Activated CD4-positive, alpha-beta T cell treated with anti-CD3 and anti-CD28 coated beads, Interleukin-2, amount 50 U/mL, for 16 hours (primary cell): ENCODE measurements around the gene LRP8.
A peak's percentile ranks its signal among the peaks of the same experiment; 100 is the strongest.

Source experiments
- DNase-seq: peaks from one replicate; pipeline ENCODE4 v3.0.0-alpha.2; 2020

The LRP8 gene

DNA sequence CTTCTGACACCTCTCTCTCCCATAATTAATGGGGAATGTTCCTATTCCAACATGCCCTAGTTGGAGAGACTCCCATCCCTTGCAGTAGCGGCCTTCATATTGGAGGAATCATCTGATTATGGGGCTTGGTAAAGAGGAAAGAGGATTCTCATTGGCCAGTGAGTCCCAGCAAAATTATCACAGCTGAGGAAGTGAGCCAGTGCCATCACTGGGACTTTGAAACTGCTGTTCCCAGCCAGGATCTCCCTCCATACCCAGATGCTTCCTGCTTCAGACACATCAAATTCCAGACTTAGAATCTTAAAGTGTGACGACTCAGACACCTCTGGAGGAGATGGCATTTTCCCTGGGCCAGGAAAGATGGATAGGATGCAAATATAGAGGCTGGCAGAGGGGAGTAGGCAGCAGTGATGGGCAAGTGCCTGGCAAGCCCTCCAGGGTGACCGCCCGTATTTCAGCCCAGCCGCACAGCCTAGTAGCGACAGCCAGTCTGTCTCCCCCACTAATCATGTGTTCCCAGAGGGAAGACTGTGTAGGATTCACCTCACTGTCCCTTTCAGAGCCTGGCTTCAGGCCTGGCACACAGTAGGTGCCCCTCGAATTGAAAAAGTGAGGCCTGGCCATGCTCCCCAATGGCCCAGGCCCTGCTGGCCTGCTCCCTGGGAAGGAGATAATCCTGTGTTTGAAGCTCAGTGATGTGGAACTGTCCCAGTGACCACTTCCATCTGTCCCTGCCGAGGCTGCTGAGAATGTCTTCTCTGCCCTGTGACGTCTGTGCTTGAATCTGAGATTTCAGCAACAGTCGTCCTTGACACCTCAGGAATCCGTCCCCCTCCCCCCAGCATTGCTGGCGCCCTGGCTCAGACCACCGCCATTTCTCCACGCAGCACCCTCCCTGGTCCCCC is 48.3 kb downstream of the LRP8 start:
- no peak for DNase-seq

DNA sequence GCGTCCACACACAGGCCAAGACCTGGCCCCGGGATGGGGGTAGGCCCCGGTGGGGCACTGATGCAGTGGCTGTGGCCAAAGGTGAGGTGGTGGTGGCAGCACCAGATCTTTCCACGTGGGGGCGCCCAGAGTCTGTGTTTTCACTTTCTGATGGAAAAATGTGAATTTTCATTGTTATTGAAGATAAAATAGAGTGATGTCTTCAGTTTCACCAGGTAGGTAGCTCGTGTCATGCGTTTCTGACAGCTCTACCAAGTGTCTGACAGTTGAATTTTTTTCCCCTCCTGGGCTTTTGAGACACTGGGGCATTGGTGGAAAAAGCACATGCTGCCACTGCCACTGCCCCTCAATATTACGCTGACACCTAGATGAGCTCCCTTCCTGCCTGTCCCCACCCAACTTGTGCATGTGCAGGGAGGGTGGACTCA is 49.6 kb downstream of the LRP8 start:
- DNase-seq, result peak; percentile 52

DNA sequence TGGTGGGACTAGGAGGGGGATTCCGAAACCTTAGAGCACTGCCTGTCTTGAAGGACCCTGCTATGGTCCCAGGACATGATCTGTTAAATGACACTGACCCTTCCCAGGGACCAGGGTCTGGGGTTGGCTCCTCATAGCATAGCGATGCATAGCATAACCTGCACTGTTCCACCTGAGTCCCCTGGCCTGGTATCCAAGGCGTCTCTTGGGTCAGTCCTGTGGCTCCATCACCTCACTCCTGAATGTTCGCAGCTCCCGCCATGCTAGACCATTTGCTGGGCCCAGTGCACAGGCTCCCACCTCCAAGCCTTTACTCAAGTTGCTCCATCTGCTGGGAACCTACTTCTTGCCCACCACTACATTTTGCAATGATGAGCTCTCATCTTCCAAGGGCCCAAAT is 50.5 kb downstream of the LRP8 start:
- DNase-seq, result no peak

DNA sequence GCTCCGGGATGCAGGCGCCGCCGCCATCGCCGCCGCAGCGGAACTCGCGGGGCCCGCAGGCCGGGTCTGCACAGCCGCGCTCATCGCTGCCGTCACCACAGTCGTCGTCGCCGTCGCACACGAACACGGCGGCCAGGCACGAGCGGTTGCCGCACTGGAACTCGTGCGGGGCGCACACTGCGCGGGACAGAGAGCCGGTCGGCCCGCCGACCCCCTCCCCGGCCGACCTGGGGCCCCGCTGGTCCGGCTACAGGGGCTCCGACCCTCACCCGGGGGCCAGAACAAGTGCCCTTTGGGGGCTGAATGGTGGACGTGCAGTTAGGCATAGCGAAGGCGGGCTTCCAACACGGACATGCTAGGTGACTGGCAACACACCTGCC is 51.0 kb downstream of the LRP8 start:
- DNase-seq, result no peak

DNA sequence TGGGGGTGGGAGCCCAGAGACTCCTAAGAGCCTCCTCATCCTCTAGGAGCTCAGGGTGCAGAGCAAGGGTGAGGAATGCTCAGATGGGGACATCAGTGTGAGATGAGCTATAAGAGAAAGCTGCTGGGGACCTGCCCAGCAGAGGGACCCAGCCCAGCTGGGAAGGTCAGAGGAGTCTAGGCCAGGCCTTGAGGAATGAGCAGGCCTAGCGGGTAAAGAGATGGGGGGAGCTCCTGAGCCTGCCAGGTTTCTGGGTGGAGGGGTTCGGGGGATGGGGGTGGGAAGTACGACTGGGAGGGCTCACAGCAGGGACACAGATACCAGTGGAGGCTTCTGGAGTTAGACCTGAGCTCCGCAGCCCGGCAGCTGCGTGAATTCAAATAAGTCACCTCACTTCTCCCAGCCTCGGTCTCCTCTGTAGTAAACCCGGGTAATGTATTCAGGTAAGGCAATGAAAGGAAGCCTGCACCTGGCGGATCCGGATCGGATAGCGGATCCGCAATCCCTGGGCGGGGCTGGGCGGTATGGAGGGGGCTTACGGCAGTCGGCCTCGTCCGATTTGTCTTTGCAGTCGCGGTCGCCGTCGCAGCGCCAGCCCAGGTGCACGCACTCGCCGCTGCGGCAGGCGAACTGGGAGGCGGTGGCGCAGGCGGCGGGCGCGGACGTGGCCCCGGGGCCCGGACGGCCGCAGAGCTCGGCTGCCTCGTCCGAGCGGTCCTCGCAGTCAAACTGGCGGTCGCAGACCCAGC is 51.5 kb downstream of the LRP8 start:
- DNase-seq, result no peak

DNA sequence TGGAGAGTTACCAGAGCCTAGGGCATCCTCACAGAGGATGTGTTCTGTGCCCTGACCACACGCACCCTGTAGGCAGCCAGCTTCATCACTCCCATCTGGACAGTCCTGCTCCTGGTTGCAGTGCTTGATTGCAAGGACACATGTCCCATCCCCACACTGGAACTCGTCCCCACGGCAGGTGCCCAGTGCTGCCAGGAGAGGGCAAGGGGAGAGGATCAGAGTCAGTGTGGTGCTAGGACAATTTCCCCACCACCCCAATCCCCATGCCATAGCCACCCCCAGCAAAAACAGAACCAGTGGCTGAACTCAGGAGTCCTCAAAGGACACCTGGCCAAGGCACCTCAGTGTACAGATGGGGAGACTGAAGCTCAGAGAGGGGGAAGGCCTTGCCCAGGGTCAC is 52.3 kb downstream of the LRP8 start:
- no peak for DNase-seq

DNA sequence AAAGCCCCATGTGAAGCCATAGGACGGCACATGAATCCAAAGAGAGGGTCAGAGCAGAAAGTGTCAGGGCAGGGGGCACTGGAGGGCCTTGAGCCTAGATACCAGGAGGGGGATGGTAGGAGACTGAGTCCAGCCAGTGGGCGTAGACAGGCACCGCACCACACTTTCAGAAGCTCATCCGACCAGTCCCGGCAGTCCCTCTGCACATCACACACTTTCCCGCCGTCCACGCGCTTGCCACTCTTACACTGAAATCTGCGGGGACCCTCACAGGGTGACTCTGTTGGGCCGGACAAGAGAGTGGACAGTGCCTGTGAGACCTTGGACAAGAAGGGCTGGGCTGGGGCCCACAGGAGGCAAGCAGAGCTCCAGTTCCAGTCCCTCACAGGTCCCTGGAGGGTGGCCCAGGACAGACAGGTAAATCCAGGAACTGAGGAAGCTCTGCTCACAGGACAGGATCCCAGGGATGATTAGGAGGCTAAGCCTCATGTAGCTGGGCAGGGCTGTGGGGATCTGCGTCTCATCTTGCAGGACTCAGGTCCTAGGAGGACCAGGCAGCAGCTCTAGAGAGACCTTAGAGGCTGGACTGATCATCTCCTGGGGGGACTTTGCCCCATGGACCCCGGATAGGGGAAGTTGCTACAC is 53.2 kb downstream of the LRP8 start:
- DNase-seq, result no peak

DNA sequence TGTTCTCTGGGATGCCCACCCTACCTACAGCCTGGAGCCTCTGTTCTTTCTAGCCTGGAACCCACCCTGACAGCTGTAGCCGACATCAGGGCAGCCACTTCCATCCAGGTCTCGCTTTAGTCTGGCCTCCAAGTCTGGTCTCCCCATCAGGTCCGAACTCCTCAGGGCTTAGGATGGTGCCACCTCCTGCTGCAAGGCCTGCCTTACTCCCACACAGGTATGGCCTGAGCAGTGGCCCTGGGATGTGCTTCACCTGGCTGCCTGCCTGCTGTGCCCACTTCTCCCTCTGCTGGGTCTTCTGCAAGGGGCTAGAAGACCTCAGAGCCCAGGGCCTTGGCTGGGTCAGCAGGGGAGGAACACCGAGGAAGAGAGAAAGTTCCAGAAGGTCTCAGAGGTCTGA is 53.8 kb downstream of the LRP8 start:
- DNase-seq, result no peak

DNA sequence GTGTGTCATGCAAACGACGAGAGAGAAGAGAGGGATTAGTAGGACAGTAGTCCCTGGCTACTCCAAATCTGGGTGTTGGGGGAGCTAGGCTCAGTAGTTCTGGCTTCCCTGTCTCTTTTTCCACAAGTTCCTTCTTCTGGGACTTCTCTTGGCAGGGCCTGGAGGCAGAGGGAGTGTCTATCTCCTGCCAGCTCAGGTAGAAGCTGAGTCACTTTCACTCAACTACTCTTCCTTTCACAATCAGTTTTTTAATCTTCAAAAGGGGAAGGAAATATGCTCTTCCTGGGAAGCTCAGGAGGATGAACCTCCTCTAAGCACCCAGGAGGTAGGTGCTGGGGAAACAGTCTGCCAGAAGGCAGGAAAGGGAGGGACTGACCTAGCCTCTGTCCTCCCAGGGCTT is 54.3 kb downstream of the LRP8 start:
- DNase-seq, result no peak

DNA sequence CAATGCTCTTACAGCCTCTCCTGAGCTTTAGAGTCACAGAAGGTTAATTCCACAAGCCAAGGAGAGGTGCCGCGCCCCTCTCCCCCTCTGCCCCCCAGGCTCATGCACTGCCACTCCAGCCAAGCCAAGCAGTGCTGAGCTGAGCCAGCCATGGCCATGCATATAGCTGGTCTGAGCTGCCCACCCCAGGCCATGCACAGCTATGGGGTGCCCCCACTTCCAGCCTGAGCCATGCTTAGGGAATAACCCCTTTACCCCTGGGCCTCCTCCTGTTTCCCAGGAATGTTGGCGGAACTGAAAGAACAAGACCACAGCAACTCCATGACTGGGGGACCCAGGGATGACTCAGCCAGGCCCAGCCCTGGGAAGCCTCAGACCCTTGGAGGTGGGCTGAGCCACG is 55.5 kb downstream of the LRP8 start:
- DNase-seq, result no peak

DNA sequence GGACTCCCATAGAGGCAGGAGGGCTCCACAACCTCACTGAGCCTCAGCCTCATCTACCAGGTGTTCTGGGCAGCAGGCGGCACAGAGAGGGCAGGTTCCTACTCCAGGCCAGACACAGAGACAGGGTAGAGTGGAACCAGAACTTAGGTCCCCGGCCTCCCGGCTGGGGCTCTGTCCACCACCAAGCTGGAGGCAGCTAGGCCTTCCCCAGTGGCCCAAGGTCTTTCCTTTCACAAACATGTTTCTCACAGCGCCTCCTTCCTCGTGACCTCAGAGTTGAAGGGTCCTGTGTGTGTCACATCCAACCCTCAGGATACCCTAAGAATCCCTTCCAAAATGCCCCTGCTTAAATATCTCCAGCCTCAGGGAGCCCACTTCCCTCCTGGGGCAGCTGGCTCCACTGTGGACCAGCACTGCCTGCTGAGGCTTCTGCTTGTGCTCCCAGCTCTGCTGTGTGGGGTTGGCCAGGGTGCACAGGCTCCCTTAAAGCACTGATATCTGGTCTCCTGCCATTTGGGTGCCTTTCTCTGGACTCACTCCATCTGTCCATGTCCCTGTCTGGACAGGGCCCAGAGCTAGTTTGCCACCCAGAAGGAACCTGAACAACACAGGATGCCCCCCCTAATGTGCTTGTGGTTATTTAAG is 56.3 kb downstream of the LRP8 start:
- DNase-seq, result no peak

DNA sequence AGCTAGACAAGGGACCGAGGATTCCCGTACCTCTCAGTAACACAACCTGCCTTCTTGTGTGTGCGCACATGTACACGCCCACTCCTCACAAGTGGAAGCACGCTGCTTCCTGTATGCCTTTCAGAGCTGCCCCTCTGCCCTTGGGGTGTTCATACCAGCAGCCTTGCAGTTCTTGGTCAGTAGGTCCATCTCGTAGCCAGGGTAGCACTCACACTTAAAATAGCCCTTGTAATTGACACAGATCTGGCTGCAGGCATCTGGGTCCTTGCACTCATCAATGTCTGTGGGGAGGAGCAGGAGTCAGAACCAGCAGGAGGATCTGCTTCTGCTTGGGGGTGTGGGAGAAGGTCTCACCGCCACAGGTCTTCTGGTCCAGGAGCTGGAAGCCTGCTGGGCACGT is 57.0 kb downstream of the LRP8 start:
- DNase-seq, result no peak

DNA sequence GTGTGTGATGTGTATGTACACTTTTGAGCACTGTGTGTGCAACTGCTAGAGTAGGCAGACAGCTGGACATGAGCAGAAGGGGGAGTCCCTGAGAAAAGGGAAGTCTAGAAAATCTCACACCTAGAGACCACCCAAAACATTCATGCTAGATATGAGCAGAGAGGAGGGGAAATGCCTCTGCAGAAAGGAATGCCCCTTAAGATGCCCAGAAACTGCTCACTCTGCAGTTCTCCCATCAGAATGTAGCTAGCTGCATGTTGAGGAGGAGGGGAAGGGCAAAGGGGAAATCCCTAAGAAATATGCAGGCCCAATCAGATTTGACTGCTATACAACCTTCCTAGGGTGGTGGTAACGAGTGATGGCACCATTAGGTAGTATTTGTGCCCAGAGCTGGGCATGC is 57.8 kb downstream of the LRP8 start:
- no peak for DNase-seq

DNA sequence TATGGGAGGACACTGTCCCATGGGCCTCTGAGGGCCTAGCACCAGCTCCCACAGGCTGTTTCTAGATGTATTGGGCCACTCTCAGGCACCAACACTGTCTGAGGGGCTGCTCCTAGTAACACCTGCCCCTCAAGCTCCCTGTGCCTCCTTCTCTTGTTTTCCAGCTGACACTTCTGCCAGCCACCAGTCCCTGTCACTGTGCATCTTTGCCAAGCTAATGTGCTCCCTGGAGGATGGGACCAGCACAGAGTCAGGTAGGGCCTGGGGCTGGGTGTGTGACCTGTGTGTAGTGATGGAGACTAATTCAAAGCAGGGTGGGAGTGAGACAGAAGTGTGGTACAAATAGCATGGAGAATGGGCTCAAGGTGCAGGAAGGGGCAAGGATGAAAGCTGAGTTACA is 60.1 kb downstream of the LRP8 start:
- DNase-seq, result no peak

DNA sequence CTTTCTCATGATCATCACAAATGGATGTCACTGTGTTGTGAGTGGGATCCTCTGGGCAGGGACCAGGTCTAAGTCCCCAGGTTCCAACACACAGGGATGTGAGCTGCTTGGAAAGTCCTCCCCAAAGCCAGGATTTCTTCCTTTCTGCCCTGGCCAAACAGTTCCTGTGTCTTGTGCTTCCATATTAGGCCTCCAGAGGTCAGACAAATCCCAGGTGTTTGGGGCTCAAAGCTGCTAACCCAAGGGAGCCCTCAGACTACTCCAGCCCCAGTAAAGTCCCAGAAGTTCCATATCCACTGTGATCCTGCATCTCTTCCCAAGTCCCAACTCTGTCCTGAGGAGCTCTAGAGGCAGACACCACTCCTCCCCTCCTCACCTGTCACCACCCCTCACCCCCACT is 61.8 kb downstream of the LRP8 start:
- no peak for DNase-seq

DNA sequence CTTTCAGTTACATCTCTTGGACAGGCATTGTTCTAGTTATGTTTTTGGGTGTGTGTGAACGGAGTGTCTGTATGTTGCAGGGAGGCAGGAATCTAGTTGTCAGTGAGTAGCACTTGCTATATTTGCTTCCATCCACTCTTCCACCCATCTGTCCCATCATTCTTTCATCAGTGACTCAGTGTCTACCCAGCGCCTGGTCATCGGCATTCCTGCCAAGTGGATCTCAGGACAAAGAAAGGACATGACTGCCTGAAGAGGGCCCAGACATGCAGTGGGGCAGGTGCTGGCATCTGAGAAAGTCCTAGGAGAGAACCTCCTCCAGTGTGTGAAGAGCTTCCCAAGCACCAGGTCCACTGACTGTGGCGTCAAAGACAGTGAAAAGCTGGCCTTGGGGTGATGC is 62.3 kb downstream of the LRP8 start:
- DNase-seq, result no peak

DNA sequence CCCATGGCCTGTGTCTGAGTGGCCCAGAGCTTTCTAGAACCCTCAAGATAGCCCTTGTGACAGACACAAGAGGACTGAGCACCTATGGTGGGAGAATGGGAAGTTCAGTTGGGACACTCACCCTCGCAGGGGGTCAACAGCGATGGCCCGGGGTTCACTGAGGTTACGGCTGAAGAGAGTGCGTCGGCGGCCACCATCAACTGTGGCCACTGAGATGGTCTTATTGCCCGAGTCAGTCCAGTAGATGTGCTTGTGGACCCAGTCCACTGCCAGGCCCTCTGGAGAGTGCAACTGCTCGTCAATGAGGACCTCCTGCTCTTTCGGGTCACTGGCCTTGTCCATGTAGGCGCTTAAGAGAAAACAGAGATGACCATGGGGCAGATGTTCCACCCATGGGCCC is 63.8 kb downstream of the LRP8 start:
- no peak for DNase-seq

DNA sequence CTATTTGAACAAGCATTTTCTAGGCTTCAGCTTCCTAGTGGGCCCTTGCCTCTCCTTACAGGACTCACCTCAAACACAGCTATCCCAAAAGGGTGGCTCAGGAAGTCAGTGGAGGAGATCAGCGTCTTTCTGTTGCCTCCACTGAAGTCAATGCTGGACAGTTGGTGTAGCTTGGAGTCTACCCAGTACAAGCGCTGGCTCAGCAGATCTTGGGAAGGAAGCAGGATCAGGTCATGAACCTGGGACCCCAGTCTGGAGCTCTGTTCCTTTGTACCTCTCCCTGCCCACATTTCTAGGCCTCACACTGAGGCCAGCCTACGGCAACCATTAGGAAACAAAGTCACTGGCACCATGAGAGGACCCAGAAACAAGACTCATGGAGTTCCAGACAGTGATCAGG is 65.9 kb downstream of the LRP8 start:
- no peak for DNase-seq

DNA sequence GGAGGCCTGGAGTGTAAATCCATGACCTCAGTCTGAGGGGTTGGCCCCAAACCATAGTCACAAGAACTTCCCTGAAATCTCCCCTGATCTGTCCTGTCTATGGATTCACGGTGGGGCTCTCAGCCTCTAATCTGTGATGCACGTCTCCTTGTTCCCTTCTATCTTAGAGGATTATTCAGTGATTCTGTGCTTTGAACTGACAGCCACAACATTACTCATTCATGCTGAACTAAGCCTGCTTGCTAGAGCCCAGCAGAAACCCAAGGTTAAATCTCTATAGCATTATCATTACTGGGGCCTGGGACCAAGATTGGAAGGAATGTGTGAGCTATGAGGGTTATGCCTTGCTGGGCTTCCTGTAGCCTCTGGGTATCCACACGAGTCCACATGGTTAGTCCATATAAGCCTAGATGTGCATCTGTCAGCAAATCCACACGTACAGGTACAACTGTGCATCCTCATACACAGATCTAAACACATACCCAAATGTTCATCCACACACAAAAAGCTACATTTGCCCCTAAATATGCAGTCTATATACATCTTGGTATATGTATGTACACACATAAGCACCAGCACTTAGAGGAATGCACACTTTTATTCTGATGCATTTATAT is 67.1 kb downstream of the LRP8 start:
- DNase-seq, result no peak

DNA sequence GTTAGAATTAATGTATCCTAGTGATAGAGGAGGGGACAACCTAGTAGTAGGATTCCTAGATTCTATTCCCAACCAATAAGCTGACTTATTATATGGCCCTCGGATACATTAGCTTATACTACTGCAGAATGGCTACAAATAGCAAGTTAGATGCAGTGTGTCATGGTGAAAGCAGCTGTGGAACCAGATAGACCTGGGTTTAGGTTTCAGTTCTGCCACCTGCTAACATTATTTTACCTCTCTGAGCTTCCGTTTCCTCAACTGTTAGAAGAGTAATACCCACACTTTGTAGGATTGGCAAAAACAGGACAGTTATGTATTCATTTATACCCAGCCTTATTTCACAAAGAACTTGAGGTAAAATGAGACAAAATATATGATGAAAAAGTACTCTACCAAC is 67.9 kb downstream of the LRP8 start:
- no peak for DNase-seq

DNA sequence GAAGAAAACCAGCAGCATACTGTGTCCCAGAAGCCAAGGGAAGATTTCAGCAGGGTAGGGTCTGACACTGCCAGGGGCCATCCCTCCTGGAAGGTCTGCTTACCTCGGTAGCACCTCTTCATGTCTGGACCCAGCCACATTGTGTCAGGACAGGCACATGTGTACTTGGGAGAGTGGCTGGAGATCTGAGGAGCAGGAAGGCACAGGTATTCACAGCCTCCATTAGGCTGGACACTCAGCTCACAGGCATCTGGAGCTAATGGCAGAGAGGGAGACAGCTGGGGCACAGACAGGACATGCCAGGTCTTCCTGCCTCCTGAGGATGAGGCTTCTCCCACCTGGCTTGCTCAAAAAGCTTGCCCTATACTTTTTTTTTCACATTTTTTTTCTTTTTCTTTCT is 69.7 kb downstream of the LRP8 start:
- no peak for DNase-seq

DNA sequence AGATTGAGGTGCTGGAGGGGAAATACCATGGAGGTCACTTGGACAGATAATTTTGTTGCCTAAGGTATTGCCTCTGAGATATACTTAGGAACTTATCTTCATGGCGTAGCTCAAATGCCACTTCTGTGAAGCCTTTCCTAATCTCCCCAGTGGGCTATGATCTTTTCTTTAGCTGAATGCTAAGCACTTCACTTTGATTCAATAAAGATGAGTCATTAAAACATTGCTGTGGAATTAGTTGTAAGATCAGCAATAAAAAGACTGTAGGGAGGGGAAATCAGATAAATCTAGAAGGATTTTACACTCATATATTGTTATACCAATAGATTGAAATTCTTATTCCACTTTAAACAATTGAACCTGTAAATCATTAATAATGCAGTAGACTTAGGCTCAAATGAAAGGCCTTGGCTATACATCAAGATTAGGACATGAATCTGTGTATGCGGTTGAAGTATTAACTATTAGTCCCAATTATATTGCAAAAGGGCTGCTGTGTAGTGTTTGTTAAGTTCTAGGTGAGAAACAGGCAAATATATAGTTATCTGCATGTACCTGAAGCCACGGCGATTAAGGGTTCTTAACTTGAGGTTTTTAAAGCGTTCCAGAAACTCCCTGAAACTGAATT is 70.3 kb downstream of the LRP8 start:
- no peak for DNase-seq
